GM23338 (cell line): ENCODE data around the gene PIP4K2B. TPM values are rescaled to one million over a fixed set of nuclear protein-coding genes. Genes with fewer than 3 reads are reported as not detected.

Source experiments
- ATAC-seq: fragments of 200-7000 bp; cut with Tn5 transposase; 3 replicates; pipeline ENCODE4 v1.9.1; 2020
- DNase-seq: peaks from one replicate; pipeline ENCODE4 v3.0.0-alpha.2; 2015; ENCODE audit warnings: low spot score
- H2AFZ ChIP-seq: fragments of 200-600 bp; sonication (generic); 2 replicates; pipeline ENCODE4 v1.8.0; 2016; ENCODE audit warnings: antibody characterized with exemption, mild to moderate bottlenecking, moderate library complexity
- H3F3A ChIP-seq: fragments of 200-600 bp; sonication (generic); replicated peaks from 2 replicates; pipeline ENCODE4 v1.8.0; 2017; ENCODE audit warnings: antibody characterized with exemption, mixed run types, low read depth
- H3K27ac ChIP-seq: fragments of 200-600 bp; sonication (generic); 2 replicates; pipeline ENCODE4 v1.6.1; 2016; ENCODE audit warnings: low read depth
- H3K27me3 ChIP-seq: fragments of 200-600 bp; sonication (generic); 2 replicates; pipeline ENCODE4 v1.8.0; 2016; ENCODE audit warnings: mild to moderate bottlenecking, mixed run types, moderate library complexity; ENCODE audit not compliant: insufficient read depth
- H3K36me3 ChIP-seq: fragments of 200-600 bp; sonication (generic); 2 replicates; pipeline ENCODE4 v1.8.0; 2016; ENCODE audit warnings: mild to moderate bottlenecking; ENCODE audit not compliant: insufficient read depth
- H3K4me1 ChIP-seq: fragments of 200-600 bp; sonication (generic); 2 replicates; pipeline ENCODE4 v1.8.0; 2016; ENCODE audit warnings: mild to moderate bottlenecking, moderate library complexity; ENCODE audit not compliant: insufficient read depth
- H3K4me2 ChIP-seq: fragments of 200-600 bp; sonication (generic); 2 replicates; pipeline ENCODE4 v1.7.1; 2017; ENCODE audit warnings: mixed run types
- H3K4me3 ChIP-seq: fragments of 200-600 bp; sonication (generic); 2 replicates; pipeline ENCODE4 v1.6.1; 2016; ENCODE audit warnings: mixed run types
- H3K79me2 ChIP-seq: fragments of 200-600 bp; sonication (generic); replicated peaks from 2 replicates; pipeline ENCODE4 v1.8.0; 2017; ENCODE audit warnings: mild to moderate bottlenecking; ENCODE audit not compliant: insufficient read depth
- H3K9me2 ChIP-seq: fragments of 200-600 bp; sonication (generic); 2 replicates; pipeline ENCODE4 v1.8.0; 2017; ENCODE audit not compliant: insufficient read depth
- H4K20me1 ChIP-seq: fragments of 200-600 bp; sonication (generic); replicated peaks from 2 replicates; pipeline ENCODE4 v1.8.0; 2017; ENCODE audit warnings: mild to moderate bottlenecking; ENCODE audit not compliant: insufficient read depth
- H3K27ac Mint-ChIP-seq: 2 replicates; pipeline ENCODE4 v1.8.0; 2020; ENCODE audit warnings: inconsistent platforms, mild to moderate bottlenecking, moderate library complexity, mixed read lengths
- H3K27me3 Mint-ChIP-seq: 3 replicates; pipeline ENCODE4 v1.8.0; 2022; ENCODE audit warnings: low read depth, mild to moderate bottlenecking, moderate library complexity, mixed read lengths, inconsistent platforms; ENCODE audit not compliant: insufficient read depth, poor library complexity
- H3K36me3 Mint-ChIP-seq: 3 replicates; pipeline ENCODE4 v1.8.0; 2021; ENCODE audit warnings: low read depth, mild to moderate bottlenecking, inconsistent platforms, moderate library complexity, mixed read lengths
- H3K4me1 Mint-ChIP-seq: 3 replicates; pipeline ENCODE4 v1.8.0; 2020; ENCODE audit warnings: mild to moderate bottlenecking, inconsistent platforms, mixed read lengths
- H3K4me3 Mint-ChIP-seq: 3 replicates; pipeline ENCODE4 v1.8.0; 2021; ENCODE audit warnings: moderate library complexity, mild to moderate bottlenecking, inconsistent platforms, mixed read lengths
- H3K9me3 Mint-ChIP-seq: 3 replicates; pipeline ENCODE4 v1.8.0; 2020; ENCODE audit warnings: moderate library complexity, mild to moderate bottlenecking, inconsistent platforms, mixed read lengths
- JUNB ChIP-seq: IDR thresholded peaks from one replicate; pipeline ENCODE4 v1.6.1; 2016; ENCODE audit warnings: antibody characterized with exemption; ENCODE audit not compliant: unreplicated experiment
- STAT1 ChIP-seq: IDR thresholded peaks from one replicate; pipeline ENCODE4 v1.6.1; 2016; ENCODE audit warnings: antibody characterized with exemption; ENCODE audit not compliant: unreplicated experiment
- ZNF462 ChIP-seq: fragments of 250-450 bp; sonication (Bioruptor Pico); IDR thresholded peaks from 2 replicates; pipeline ENCODE4 v1.5.0; 2020; ENCODE audit warnings: mild to moderate bottlenecking, moderate library complexity
- polyA plus RNA-seq: library from polyadenylated mRNA; unstranded; fragments of >200 nt; fragmentation: Nextera tagmentation; extraction: Ambion mirVana; gene quantifications from 2 replicates; pipeline ENCODE4 v1.2.1, GENCODE V29; 2016
- total RNA-seq: library from RNA; depleted of rRNA; stranded (reverse); fragments of >200 nt; shearing (Covaris generic); gene quantifications from 2 replicates; pipeline ENCODE4 v1.2.3, GENCODE V29; 2014
- TF ChIP-seq, protein P1 (sequence below), 2 experiments: fragments of 200-600 bp in 1 of 2; sonication (generic) in 1 of 2; conservative IDR thresholded peaks; 2 replicates each; pipeline versions ENCODE4 v1.5.1 to v1.6.1; 2016 to 2017; ENCODE audit warnings: antibody characterized with exemption in 2 of 2, low read depth in 2 of 2, mild to moderate bottlenecking in 2 of 2, moderate library complexity in 1 of 2
- TF ChIP-seq, protein P2 (sequence below): IDR thresholded peaks from one replicate; pipeline ENCODE4 v1.6.1; 2018; ENCODE audit warnings: antibody characterized with exemption; ENCODE audit not compliant: unreplicated experiment

Gene PIP4K2B
- total and polyA plus RNA-seq, 2 experiments from 2014 or later, result 9.5 to 43.4 TPM

DNA sequence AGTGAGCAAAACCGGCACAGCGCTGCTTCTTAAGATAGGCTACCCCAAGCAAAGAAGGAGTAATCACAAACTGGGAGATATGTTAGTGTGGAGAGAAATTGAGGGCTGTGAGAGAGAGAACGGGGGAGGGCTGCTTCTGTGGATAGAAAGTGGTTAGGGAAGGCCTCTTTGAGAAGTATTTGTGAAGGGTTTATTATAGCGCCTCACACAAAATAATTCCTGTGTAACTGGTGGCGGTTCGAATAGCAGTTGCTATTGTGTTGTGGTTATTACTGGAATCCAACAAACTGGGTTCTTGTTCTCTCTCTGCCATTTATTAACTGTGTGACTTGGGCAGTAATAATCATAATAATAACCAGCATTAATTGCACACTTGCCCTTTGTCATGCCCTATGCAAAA, 78.4 kb downstream of the PIP4K2B start:
- H3K27ac Mint-ChIP-seq, result no peak overlapping the region
- TF ChIP-seq ZNF462, result no peak
- TF ChIP-seq, protein P1, sequence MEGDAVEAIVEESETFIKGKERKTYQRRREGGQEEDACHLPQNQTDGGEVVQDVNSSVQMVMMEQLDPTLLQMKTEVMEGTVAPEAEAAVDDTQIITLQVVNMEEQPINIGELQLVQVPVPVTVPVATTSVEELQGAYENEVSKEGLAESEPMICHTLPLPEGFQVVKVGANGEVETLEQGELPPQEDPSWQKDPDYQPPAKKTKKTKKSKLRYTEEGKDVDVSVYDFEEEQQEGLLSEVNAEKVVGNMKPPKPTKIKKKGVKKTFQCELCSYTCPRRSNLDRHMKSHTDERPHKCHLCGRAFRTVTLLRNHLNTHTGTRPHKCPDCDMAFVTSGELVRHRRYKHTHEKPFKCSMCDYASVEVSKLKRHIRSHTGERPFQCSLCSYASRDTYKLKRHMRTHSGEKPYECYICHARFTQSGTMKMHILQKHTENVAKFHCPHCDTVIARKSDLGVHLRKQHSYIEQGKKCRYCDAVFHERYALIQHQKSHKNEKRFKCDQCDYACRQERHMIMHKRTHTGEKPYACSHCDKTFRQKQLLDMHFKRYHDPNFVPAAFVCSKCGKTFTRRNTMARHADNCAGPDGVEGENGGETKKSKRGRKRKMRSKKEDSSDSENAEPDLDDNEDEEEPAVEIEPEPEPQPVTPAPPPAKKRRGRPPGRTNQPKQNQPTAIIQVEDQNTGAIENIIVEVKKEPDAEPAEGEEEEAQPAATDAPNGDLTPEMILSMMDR (conservative IDR thresholded peaks at IDR 0.05; ENCODE audit: low read depth in 2 of 2), result no peak
- no peak for TF ChIP-seq JUNB
- TF ChIP-seq, protein P2, sequence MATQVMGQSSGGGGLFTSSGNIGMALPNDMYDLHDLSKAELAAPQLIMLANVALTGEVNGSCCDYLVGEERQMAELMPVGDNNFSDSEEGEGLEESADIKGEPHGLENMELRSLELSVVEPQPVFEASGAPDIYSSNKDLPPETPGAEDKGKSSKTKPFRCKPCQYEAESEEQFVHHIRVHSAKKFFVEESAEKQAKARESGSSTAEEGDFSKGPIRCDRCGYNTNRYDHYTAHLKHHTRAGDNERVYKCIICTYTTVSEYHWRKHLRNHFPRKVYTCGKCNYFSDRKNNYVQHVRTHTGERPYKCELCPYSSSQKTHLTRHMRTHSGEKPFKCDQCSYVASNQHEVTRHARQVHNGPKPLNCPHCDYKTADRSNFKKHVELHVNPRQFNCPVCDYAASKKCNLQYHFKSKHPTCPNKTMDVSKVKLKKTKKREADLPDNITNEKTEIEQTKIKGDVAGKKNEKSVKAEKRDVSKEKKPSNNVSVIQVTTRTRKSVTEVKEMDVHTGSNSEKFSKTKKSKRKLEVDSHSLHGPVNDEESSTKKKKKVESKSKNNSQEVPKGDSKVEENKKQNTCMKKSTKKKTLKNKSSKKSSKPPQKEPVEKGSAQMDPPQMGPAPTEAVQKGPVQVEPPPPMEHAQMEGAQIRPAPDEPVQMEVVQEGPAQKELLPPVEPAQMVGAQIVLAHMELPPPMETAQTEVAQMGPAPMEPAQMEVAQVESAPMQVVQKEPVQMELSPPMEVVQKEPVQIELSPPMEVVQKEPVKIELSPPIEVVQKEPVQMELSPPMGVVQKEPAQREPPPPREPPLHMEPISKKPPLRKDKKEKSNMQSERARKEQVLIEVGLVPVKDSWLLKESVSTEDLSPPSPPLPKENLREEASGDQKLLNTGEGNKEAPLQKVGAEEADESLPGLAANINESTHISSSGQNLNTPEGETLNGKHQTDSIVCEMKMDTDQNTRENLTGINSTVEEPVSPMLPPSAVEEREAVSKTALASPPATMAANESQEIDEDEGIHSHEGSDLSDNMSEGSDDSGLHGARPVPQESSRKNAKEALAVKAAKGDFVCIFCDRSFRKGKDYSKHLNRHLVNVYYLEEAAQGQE, result no peak
- no peak for TF ChIP-seq STAT1
- H3K27ac ChIP-seq, result no peak overlapping the region
- DNase-seq, result no peak
- H3K79me2 ChIP-seq, result no peaks in the 10 kb centered on the region
- no peaks in the 10 kb centered on the region for H3K36me3 ChIP-seq
- peaks cover 43% of the 10 kb centered on the region for H3K4me1 Mint-ChIP-seq
- ATAC-seq, result no peak
- peaks cover 25% of the 10 kb centered on the region for H3K27me3 Mint-ChIP-seq
- no peaks in the 10 kb centered on the region for H3K9me2 ChIP-seq
- H4K20me1 ChIP-seq, result no peaks in the 10 kb centered on the region
- peak overlapping the region; percentile 71 for H3K4me2 ChIP-seq
- H3K27me3 ChIP-seq, result peaks cover 31% of the 10 kb centered on the region
- H3K4me3 ChIP-seq, result peak overlapping the region; percentile 43
- H3K9me3 Mint-ChIP-seq, result no peaks in the 10 kb centered on the region; the same call in 2 of the 3 replicates
- peaks cover 7% of the 10 kb centered on the region; the same call in 1 of the 2 replicates for H3K4me1 ChIP-seq
- H2AFZ ChIP-seq, result no peak overlapping the region
- peaks cover 9% of the 10 kb centered on the region for H3F3A ChIP-seq
- no peak overlapping the region; the same call in 2 of the 3 replicates for H3K4me3 Mint-ChIP-seq
- H3K36me3 Mint-ChIP-seq, result peaks cover 7% of the 10 kb centered on the region; the same call in 1 of the 3 replicates
